GM19025 (cell line): ENCODE measurements around the gene SFT2D1.

Source experiments
- ATAC-seq: cut with Tn5 transposase; IDR thresholded peaks from one replicate; pipeline ENCODE4 v1.9.1; 2021; ENCODE audit warnings: mild to moderate bottlenecking, low read depth, moderate library complexity; ENCODE audit not compliant: unreplicated experiment

SFT2D1 gene

GRCh38 chr6:166282394-166283032, 59.8 kb downstream of the SFT2D1 start:
- ATAC-seq = no peak

- ATAC-seq = no peak
Measured at GRCh38 chr6:166281104-166281503, 61.2 kb downstream of the SFT2D1 start.

- no peak for ATAC-seq
Measured at GRCh38 chr6:166279393-166279679, 63.0 kb downstream of the SFT2D1 start.

- no peak for ATAC-seq
Measured at GRCh38 chr6:166278579-166279392, 63.6 kb downstream of the SFT2D1 start.

DNA sequence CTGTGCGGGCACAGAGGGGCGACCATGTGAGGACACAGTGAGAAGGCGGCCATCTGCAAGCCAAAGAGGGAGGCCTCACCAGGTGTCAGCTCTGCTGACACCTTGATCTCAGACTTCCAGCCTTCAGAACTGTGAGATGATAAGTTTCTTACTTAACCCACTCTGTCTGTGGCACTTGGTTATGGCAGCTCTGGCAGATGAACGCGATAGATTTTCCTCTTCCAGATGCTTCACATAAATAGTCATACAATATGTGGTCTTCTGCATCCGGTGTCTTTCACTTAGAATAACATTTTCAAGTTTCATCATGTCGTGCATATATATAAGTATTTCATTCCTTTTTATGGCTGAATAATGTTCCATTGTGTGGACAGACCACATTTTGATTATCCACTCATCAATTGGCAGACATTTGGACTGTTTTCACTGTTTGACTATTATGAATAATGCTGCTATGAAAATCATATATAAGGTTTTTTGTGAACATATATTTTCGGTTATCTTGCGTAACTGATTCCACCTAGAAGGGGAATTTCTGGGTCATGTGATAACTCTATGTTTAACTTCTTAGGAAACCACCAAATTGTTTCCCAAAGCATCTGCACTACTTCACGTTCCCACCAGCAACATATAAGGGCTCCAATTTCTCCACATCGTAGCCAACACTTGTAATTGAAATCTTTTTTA, 64.3 kb downstream of the SFT2D1 start:
- no peak for ATAC-seq

DNA sequence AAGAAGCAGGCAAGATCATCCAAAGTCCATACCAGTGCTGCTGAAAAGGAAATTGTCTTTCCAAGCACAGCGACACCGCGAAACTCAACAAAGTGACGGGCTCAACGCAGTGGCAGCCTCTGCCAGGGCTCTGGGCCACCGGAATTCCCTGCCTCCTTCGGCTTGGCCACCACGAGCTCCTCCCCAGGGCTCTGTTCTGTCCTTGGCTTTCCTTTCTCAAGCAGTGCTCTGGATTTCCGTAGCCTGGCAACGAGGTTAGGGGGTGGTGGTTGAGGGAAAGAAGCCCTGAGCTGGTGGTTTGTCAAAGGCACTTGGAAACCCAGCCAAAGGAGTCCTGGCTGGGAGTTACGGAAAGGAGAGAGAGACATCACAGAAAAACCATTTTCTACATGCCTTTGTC, 65.3 kb downstream of the SFT2D1 start:
- ATAC-seq = no peak

- ATAC-seq = peak; percentile 74
Measured at GRCh38 chr6:166275714-166276166, 66.6 kb downstream of the SFT2D1 start.

- no peak for ATAC-seq
Measured at GRCh38 chr6:166274739-166275370, 67.5 kb downstream of the SFT2D1 start.

- ATAC-seq = no peak
Measured at GRCh38 chr6:166274163-166274562, 68.2 kb downstream of the SFT2D1 start.

DNA sequence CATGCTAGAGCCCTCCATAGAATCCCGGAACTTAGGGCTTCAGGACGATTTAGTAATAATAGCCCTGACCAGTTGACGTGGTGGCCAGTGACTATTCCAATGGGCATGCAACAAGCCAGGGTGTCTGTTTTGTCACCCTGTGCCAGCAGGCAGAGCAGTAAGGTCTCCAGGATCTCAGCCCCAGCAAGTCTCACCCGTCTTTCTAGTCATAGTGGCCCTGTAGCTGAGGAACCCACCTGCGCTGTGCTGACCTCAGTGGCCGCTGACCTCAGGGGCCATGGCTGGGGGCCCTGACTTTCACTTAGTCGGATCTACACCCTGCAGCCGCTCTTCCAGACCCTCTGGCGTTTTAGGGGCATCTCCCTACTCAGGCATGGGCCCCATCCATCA, 71.0 kb downstream of the SFT2D1 start:
- no peak for ATAC-seq

GRCh38 chr6:166270706-166271375, 71.5 kb downstream of the SFT2D1 start:
- ATAC-seq = no peak
